ENCODE measurements around the gene CBLB.

- TF ChIP-seq CTCF (IDR thresholded peaks at IDR 0.05; ENCODE audit: insufficient read depth, low read depth, low read length) (no peak), EZH2 (IDR thresholded peaks at IDR 0.05; ENCODE audit: insufficient read depth, low read length) (no peak)
Observed at GRCh38 chr3:105704726-105705410, 163.9 kb downstream of the CBLB start.

Measured in astrocyte (in vitro differentiated cells and primary cell).